ENCODE measurements around the gene COL7A1.

GRCh38 chr3:48514431-48515227 is 80.5 kb downstream of the COL7A1 start:
- TF ChIP-seq CTCF (IDR thresholded peaks at IDR 0.05; ENCODE audit: insufficient read depth, low read depth, low read length): no peak
- TF ChIP-seq EZH2 (IDR thresholded peaks at IDR 0.05; ENCODE audit: insufficient read depth, low read length): no peak
